Body of pancreas (tissue), 4 donors: Measurements from ENCODE around the gene SLC37A1.

Experiments used
- POLR2A ChIP-seq, 3 donors: fragments of 450-650 bp; IDR thresholded peaks; one replicate each; pipeline ENCODE4 v1.6.1; 2016; ENCODE audit warnings: antibody characterized with exemption in 3 of 3, mild to moderate bottlenecking in 2 of 3
- TF ChIP-seq, protein P1 (sequence below), 7 experiments: fragments of 450-650 bp in 4 of 7; fragments of 200-600 bp in 3 of 7; sonication (generic) in 3 of 7; IDR thresholded peaks; one replicate each; pipeline ENCODE4 v1.5.1; 2016 to 2019; ENCODE audit warnings: antibody characterized with exemption in 7 of 7

DNA sequence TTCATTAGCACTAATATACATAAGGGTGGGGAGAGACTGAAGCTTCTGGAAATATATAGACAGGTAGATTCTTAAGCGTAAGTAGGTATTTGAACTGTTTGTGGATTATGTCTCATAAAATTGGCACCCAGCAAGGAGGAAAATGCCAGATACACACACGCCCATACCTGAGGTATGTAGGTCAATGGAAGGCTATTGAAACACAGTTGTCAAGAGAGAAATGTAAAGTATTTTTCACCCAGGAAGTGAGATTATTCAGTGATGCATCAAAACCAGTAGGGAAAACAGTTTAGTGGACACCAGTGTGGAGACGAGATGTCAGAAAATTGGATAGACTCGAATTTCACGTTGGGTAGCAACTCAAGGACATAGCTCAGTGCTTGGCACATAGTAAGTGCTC is 12.9 kb upstream of the SLC37A1 start:
- TF ChIP-seq, protein P1, sequence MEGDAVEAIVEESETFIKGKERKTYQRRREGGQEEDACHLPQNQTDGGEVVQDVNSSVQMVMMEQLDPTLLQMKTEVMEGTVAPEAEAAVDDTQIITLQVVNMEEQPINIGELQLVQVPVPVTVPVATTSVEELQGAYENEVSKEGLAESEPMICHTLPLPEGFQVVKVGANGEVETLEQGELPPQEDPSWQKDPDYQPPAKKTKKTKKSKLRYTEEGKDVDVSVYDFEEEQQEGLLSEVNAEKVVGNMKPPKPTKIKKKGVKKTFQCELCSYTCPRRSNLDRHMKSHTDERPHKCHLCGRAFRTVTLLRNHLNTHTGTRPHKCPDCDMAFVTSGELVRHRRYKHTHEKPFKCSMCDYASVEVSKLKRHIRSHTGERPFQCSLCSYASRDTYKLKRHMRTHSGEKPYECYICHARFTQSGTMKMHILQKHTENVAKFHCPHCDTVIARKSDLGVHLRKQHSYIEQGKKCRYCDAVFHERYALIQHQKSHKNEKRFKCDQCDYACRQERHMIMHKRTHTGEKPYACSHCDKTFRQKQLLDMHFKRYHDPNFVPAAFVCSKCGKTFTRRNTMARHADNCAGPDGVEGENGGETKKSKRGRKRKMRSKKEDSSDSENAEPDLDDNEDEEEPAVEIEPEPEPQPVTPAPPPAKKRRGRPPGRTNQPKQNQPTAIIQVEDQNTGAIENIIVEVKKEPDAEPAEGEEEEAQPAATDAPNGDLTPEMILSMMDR (IDR thresholded peaks at IDR 0.05): no peak
- no peak for TF ChIP-seq POLR2A (IDR thresholded peaks at IDR 0.05)
